Measurements from ENCODE around the gene TMEM151B. TPM values are rescaled to one million over a fixed set of nuclear protein-coding genes. Genes with fewer than 3 reads are reported as not detected.

The TMEM151B gene
- total and polyA plus RNA-seq, 2 of the 4 experiments (the other 2 are of a cell fraction): not detected

GRCh38 chr6:44335631-44336030, 65.4 kb downstream of the TMEM151B start:
- no peak overlapping the region for H3K4me3 ChIP-seq (ENCODE audit: insufficient read depth, low read depth, low read length)
- H3K4me1 ChIP-seq (ENCODE audit: control insufficient read depth, insufficient read depth, low read length): no peaks in the 10 kb centered on the region
- no peak overlapping the region for H2BK15ac ChIP-seq (ENCODE audit: low read depth, low read length)
- H2AK5ac ChIP-seq (ENCODE audit: low read depth, low read length): no peak overlapping the region
- no peak overlapping the region for H3K56ac ChIP-seq (ENCODE audit: extremely low read depth, insufficient read depth, low read length)
- BruUV-seq (replicated peaks): no TSS peak
- ATAC-seq (ENCODE audit: low read depth) (no peak), DNase-seq (no peak)
- H3K9me3 ChIP-seq (ENCODE audit: control insufficient read depth, insufficient read depth, low read length): no peaks in the 10 kb centered on the region
- dilution Hi-C loops (cut with HindIII; ENCODE audit: low sequenced_read_pairs, unreplicated experiment) (no loop called here), in situ Hi-C loops (cut with MboI; ENCODE audit: low sequenced_read_pairs) (loop anchor here (5.0 to 10.0 kb wide), 2 partner anchors 53 to 171 kb away; no protein-coding TSS in a partner anchor), intact Hi-C loops (cut with micrococcal nuclease) (no loop called here)
- WGBS, 2 experiments (ENCODE audit: extremely low coverage in 2 of 2, insufficient read length in 1 of 2): no CpG with 5 or more reads among the region's 1 CpG
- POLR2A ChIA-PET (ENCODE audit: unreplicated experiment): no interaction called here
- TF ChIP-seq SMC3 (IDR thresholded peaks at IDR 0.05; ENCODE audit: low read depth, low read length) (no peak), FOS (IDR thresholded peaks at IDR 0.05; ENCODE audit: low read depth, low read length) (no peak), POLR2A (IDR thresholded peaks at IDR 0.05; ENCODE audit: low read depth, low read length) (no peak), BHLHE40 (IDR thresholded peaks at IDR 0.05; ENCODE audit: low read depth, low read length) (no peak), MAZ (IDR thresholded peaks at IDR 0.05; ENCODE audit: borderline replicate concordance, low read depth, low read length) (no peak), CHD1 (IDR thresholded peaks at IDR 0.05; ENCODE audit: low read depth, low read length) (no peak), CTCF (conservative IDR thresholded peaks at IDR 0.05; ENCODE audit: low read depth, low read length) (no peak), MAFK (IDR thresholded peaks at IDR 0.05; ENCODE audit: low read depth, low read length) (no peak), RCOR1 (IDR thresholded peaks at IDR 0.05; ENCODE audit: insufficient replicate concordance, low read length) (no peak), ELK1 (IDR thresholded peaks at IDR 0.05; ENCODE audit: borderline replicate concordance, low read depth, low read length) (no peak), CEBPB (IDR thresholded peaks at IDR 0.05; ENCODE audit: low read depth, low read length) (no peak)
- no peak overlapping the region for H3K27ac ChIP-seq (ENCODE audit: insufficient read depth, low read length)
- H3K9me1 ChIP-seq (ENCODE audit: insufficient read depth, low read length): no peaks in the 10 kb centered on the region
- H3K14ac ChIP-seq (replicated peaks; ENCODE audit: low read depth, low read length): no peak overlapping the region
- no peaks in the 10 kb centered on the region for H4K20me1 ChIP-seq (ENCODE audit: insufficient read depth, low read length)
- H3K27me3 ChIP-seq (ENCODE audit: control insufficient read depth, insufficient read depth, low read length): peaks cover 52% of the 10 kb centered on the region
- no peak overlapping the region for H2AFZ ChIP-seq (replicated peaks; ENCODE audit: low read length, poor library complexity)
- no peak overlapping the region for H3K23ac ChIP-seq (ENCODE audit: low read depth, low read length)
- no peak overlapping the region for H3K9ac ChIP-seq (ENCODE audit: low read depth, low read length)
- CTCF ChIA-PET: interaction anchor here (1.2 kb wide), 1 partner anchor 67 kb away, joined by 3 read pairs; no protein-coding TSS in a partner anchor
- H3K4ac ChIP-seq (ENCODE audit: low read depth, low read length): no peak overlapping the region
- no peak overlapping the region for H2BK5ac ChIP-seq (ENCODE audit: low read depth, low read length, poor library complexity, severe bottlenecking)
- no peak overlapping the region for H3K18ac ChIP-seq (ENCODE audit: low read depth, low read length)
- no peaks in the 10 kb centered on the region for H3K36me3 ChIP-seq (ENCODE audit: control insufficient read depth, insufficient read depth, low read length)
- no peak overlapping the region for H4K8ac ChIP-seq (ENCODE audit: low read depth in 2 of 2, low read length in 2 of 2)
- H4K5ac ChIP-seq (ENCODE audit: low read depth, low read length): no peak overlapping the region
- no peak overlapping the region for H4K91ac ChIP-seq (ENCODE audit: insufficient read depth, low read depth, low read length)
- no peak overlapping the region for H2BK20ac ChIP-seq (ENCODE audit: low read depth, low read length)
- H3K4me2 ChIP-seq (ENCODE audit: low read depth, low read length): no peak overlapping the region
- H2BK120ac ChIP-seq (ENCODE audit: low read depth, low read length): no peak overlapping the region
- H3K79me1 ChIP-seq (ENCODE audit: low read depth in 1 of 2, low read length in 2 of 2): no peaks in the 10 kb centered on the region
- H2AK9ac ChIP-seq (replicated peaks; ENCODE audit: low read depth, low read length, poor library complexity): no peak overlapping the region
